Right kidney (tissue), 1 donor: ENCODE results near the gene COL3A1.

Experiments
- DNase-seq: peaks from one replicate; pipeline ENCODE4 v3.0.0-alpha.2; 2016

The COL3A1 gene

DNA sequence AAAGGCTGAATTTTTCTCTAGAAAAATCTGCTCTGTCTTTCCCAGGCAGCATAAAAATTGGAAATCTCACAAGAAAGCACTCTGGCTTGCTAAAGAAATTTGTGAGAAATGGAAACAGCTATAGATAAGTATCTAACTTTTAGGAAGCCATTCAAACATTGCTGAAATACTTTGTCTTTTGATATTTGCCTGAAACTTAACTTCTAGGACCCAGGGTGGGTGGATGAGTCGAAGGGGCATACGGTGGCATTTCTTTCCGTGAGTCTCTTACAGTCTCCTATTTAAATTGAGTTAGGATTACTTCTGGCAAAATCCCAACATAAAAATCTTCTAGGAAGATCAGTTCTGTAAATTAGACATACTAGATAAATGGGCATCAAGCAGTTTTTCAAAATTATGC, 532 bp upstream of the COL3A1 start:
- DNase-seq: no peak

DNA sequence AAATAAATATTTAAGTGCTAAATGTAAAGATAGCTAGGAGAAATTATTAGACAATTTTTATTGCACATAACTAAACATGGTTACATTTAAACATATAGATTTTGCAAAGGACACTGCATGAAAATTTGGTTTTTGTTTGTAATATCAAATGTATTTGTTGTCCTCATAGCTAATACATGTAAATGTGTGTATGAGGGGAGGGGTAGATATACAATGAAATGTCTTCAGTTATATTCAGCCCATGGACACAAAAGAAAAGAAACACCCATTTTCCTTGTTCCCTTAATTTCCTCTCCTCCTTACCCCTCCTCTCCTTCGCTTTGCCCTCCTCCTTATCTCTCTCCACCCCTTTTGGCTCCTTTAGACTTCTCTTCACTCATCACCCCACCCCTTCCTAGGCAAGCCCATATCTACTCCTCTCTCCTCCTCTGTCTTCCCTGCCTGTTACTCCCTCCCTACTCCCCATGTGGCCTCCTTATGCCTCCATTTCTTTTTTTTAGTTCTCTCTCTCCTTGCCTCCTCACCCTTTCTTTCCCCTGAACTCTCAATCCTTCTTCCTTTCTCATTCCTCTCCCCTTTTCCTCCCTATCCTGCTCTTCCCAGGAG, 1.4 kb downstream of the COL3A1 start:
- DNase-seq: peak; percentile 25

- DNase-seq: no peak
Observed at GRCh38 chr2:188976545-188977268, 2.5 kb downstream of the COL3A1 start.

GRCh38 chr2:188977317-188977716, 3.1 kb downstream of the COL3A1 start:
- DNase-seq: no peak

- peak; percentile 43 for DNase-seq
Observed at GRCh38 chr2:188978291-188979081, 4.3 kb downstream of the COL3A1 start.

DNA sequence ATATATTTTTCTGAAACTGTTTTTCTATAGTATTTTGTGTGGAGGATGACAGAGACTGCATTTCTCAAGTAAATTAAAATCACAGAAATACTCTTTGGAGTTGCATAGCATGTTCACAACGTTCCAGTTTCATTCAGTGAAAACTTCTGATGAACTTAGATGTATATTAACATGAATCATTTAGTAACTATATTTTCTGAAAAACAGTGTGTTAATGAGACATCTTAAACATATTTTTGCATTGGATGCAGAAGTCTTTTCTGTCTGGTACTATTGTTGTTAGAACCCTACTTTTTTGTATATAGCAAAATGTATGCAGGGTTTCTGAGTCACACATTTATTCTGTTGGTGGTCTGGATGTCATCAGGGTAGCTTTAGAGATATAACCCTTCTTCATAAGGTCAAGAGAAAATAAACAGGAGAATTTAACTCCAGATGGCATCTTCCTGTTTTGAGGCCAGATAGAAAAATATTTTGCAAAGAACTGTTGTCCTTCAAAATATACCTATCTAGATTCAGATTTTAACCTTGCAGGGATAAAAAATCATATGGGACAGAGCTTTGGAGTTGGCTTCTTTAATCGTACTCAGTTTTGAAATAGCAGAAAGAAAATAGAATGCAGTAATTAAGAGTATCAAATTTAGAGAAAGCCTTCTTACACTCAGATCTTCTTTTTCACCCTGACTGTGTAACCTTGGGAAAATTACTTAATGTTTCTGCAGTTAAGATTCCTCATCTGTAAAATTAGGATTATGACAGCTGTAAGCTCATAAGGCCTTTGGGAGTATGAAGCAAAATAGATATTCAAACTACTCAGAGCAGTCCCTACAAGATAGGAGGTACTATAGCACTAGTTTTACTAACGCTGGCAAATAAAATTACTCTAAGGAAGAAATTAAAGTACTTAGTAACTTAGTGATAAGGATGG, 5.3 kb downstream of the COL3A1 start:
- peak; percentile 13 for DNase-seq

DNA sequence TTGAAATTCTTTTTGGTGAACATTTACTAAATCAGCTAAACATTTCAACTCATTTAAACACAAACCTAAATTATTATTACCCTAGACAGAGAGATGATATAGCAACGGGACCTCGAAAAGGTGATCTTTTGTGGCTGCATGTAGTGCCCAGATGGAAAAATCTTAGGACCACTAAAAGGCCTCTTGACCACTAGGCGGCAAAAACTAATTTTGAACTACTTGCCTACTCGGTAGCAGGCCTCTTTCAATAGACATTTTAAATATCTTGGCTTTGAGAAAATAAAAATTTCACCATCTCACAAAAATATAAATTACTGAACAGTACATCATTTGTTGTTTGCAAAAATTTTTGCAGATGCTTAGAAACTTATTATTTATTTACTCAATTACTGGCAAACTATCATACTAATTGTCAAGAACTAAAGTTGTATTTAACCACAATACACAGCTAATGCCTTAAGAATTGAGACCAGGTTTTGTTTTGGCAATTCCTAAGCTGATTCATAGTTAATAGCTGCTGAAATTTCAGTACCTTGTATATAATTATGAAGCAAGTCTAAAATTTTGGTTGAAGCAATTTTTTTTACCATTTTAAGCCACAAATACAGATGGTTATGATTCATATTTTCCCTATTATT, 9.4 kb downstream of the COL3A1 start:
- DNase-seq: no peak

DNA sequence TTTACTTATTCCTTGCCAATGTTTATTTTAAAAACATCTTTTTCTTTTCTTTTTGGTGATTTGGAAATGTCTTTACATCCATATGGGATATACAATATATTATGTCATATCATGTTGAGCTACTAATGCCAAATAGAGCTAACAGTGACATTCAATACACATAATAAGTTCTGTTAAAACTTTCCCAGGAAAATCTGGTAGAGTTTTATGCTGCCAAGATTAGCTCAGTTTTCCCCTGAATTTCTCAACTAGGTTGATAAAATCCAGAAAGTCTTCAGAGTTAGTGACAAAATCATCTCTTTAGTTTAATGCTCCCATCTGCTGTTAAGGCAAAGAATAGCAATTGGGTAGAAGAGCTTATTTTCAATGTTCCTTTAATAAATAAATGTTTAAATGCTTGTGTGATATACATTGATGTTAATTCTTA, 9.9 kb downstream of the COL3A1 start:
- no peak for DNase-seq

GRCh38 chr2:188984680-188985079, 10.5 kb downstream of the COL3A1 start:
- no peak for DNase-seq

- no peak for DNase-seq
Observed at GRCh38 chr2:188986839-188987238, 12.7 kb downstream of the COL3A1 start.

GRCh38 chr2:188993247-188993646, 19.1 kb downstream of the COL3A1 start:
- no peak for DNase-seq

GRCh38 chr2:188997263-188997662, 23.1 kb downstream of the COL3A1 start:
- no peak for DNase-seq

DNA sequence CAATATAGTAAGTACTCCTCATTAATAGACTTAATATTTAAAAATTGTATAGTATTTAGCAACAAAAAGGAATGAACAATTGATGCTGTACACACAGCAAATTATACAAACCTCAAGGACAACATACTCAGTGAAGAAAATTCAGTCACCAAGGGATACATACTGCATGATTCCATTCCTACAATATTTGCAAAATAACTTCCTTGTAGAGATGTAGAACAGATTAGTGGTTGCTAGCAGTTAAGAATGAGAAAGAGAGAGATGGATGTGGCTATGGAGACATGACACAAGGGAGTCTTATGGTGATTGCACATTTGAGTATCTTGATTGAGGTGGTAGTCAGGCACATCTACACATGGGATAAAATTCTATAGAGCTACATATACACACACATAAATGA, 26.0 kb downstream of the COL3A1 start:
- DNase-seq: no peak

- DNase-seq: no peak
Observed at GRCh38 chr2:189002079-189002478, 27.9 kb downstream of the COL3A1 start.

DNA sequence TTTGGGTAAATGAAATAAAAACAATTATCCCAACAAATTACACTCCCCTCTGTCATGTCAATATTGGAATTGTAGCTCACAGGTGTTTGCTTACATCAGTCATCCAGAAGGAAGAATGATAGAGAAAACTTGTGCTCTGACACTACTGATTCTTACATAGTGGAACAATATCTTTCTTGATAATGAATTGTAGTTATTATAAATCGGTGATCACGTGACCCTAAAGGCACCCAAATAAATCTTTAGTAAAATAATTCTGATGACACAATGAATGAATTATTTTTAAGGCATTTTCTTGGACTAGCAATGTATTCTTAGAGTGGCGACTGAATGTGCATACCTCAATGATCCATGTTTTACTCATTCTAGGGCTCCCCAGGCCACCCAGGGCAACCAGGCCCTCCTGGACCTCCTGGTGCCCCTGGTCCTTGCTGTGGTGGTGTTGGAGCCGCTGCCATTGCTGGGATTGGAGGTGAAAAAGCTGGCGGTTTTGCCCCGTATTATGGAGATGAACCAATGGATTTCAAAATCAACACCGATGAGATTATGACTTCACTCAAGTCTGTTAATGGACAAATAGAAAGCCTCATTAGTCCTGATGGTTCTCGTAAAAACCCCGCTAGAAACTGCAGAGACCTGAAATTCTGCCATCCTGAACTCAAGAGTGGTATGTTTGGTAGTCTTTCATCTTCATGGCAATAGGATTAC, 34.5 kb downstream of the COL3A1 start:
- DNase-seq: no peak

GRCh38 chr2:189010536-189010935, 36.4 kb downstream of the COL3A1 start:
- DNase-seq: no peak

DNA sequence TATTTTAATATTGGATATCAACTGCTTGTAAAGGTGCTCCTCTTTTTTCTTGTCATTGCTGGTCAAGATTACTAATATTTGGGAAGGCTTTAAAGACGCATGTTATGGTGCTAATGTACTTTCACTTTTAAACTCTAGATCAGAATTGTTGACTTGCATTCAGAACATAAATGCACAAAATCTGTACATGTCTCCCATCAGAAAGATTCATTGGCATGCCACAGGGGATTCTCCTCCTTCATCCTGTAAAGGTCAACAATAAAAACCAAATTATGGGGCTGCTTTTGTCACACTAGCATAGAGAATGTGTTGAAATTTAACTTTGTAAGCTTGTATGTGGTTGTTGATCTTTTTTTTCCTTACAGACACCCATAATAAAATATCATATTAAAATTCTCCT, 38.2 kb downstream of the COL3A1 start:
- DNase-seq: no peak

DNA sequence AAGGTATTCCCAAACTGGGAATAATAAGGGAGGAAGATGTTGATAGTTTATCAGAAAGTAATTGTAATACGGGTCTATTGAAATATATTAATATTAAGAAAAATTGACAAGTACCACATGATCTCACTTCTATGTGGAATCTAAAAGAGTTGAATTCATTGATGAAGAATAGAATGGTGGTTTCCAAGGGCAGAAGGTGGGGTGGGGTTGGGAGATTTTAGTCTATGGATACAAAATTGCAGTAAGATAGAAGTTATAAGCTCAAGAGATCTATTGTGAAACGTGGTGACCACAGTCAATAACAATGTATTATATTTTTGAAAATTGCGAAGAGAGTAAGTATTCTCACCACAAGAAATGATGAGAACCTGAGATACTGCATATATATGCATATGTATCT, 38.9 kb downstream of the COL3A1 start:
- DNase-seq: no peak

DNA sequence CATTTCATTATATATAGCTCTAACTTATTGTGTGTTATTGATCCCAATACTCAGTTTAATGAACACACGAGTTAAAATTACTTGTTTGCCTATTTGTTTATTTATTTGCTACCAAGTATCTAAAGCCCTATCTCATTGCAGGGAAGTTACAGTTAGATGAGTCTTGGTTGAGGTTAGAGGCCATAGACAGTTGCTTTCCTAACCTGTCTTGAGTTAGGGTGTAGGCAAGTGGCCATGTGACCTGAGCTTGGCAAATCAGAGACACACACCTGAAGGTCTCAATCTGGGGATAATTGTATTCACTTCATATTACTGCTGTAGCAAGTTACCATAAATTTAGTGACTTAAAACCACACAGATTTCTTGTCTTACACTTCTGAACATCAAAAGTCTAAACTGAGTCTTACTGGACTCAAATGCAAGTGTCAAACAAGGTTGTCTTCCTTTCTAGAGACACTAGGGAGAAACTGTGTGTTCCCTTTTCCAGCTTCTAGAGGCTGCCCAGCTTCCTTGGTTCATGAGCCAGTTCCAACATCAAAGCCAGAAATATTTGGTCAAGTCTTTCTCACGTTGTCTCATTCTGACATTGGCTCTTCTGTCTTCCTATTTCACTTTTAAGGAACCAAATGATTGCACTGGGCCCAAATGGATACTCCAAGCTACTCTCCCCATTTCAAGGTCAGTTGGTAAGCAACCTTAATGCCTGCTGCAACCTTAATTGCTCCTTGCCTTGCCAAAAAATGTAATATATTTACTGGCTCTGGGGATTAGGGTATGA, 39.7 kb downstream of the COL3A1 start:
- DNase-seq: no peak

GRCh38 chr2:189014449-189015138, 40.4 kb downstream of the COL3A1 start:
- DNase-seq: no peak
